ENCODE measurements around the gene MESD. TPM values are rescaled to one million over a fixed set of nuclear protein-coding genes. Genes with fewer than 3 reads are reported as not detected.

The MESD gene
- total and polyA plus RNA-seq, 9 of the 15 experiments (the other 6 are each of a cell fraction or from before 2014, with no cell fraction given): 11.3 to 39.7 (median 22.8) TPM

- POLR2A ChIA-PET: no interaction called here
- H3K36me3 ChIP-seq (ENCODE audit: control insufficient read depth, insufficient read depth, low read length): peaks cover 16% of the 10 kb centered on the region; the same call in 2 of the 3 replicates
- peaks cover 10% of the 10 kb centered on the region; the same call in 1 of the 2 replicates for H4K20me1 ChIP-seq (replicated peaks; ENCODE audit: control insufficient read depth, insufficient read depth, low read length)
- no TSS peak for BruUV-seq (replicated peaks)
- H2AFZ ChIP-seq (ENCODE audit: low read depth, low read length): no peak overlapping the region
- no peaks in the 10 kb centered on the region for H3K9me3 ChIP-seq (replicated peaks; ENCODE audit: control insufficient read depth, insufficient read depth, low read depth, low read length)
- CTCF ChIA-PET (ENCODE audit: low intra/inter-chr PET ratio): interaction anchor here (1.3 to 1.7 kb wide), 3 partner anchors 191 to 551 kb away, joined by 4 to 12 read pairs (median 5); no protein-coding TSS in a partner anchor
- ATAC-seq: no peak
- in situ Hi-C loops (cut with MboI) (no loop called here), intact Hi-C loops (cut with micrococcal nuclease) (no loop called here)
- no peak overlapping the region for H3K27ac ChIP-seq (ENCODE audit: extremely low read depth, low read depth, low read length)
- no peak for DNase-seq (ENCODE audit: extremely low read depth in 1 of 4, low spot score in 3 of 4)
- peaks cover 4% of the 10 kb centered on the region; the same call in 1 of the 3 replicates for H3K79me2 ChIP-seq (ENCODE audit: control insufficient read depth, insufficient read depth, low read length)
- no peak overlapping the region; a peak in 1 of 4 replicates for H3K9ac ChIP-seq (ENCODE audit: insufficient read depth in 1 of 2, low read depth in 2 of 2, low read length in 2 of 2)
- no peaks in the 10 kb centered on the region for H3K27me3 ChIP-seq (ENCODE audit: control insufficient read depth in 2 of 2, insufficient read depth in 2 of 2, low read length in 2 of 2)
- H3K4me2 ChIP-seq (ENCODE audit: insufficient read depth, low read length): no peak overlapping the region
- no peaks in the 10 kb centered on the region for H3K4me1 ChIP-seq (replicated peaks in 1 of 2; ENCODE audit: control insufficient read depth in 2 of 2, insufficient read depth in 2 of 2, low read length in 2 of 2)
- H3K4me3 ChIP-seq: no peak overlapping the region
- 81% methylated on average over 7 of the region's 7 CpGs for WGBS (ENCODE audit: insufficient coverage, low coverage, missing lambda C conversion rate)
- H3K9me1 ChIP-seq (ENCODE audit: control insufficient read depth, insufficient read depth, low read length): no peaks in the 10 kb centered on the region
- FAIRE-seq: no peak
- TF ChIP-seq MIER1 (IDR thresholded peaks at IDR 0.05; ENCODE audit: low read depth) (no peak), HNRNPLL (IDR thresholded peaks at IDR 0.05; ENCODE audit: low read depth, low read length, poor library complexity, severe bottlenecking) (no peak), ZBTB1 (CRISPR knock-in tag; IDR thresholded peaks at IDR 0.05; ENCODE audit: borderline replicate concordance, low read depth) (no peak), TRIM25 (IDR thresholded peaks at IDR 0.05; ENCODE audit: borderline replicate concordance) (no peak), SIRT6 (IDR thresholded peaks at IDR 0.05; ENCODE audit: low read depth, low read length) (no peak), ZNF76 (CRISPR knock-in tag; IDR thresholded peaks at IDR 0.05; ENCODE audit: borderline replicate concordance) (no peak), E2F6 (IDR thresholded peaks at IDR 0.05; ENCODE audit: borderline replicate concordance in 1 of 2, extremely low read depth in 1 of 2, insufficient read depth in 1 of 2, insufficient read length in 1 of 2, low read depth in 1 of 2, low read length in 1 of 2, poor library complexity in 1 of 2, severe bottlenecking in 1 of 2) (no peak), ATF2 (CRISPR knock-in tag; IDR thresholded peaks at IDR 0.05) (no peak), TOE1 (IDR thresholded peaks at IDR 0.05; ENCODE audit: borderline replicate concordance) (no peak), TOE1 (CRISPR knock-in tag; IDR thresholded peaks at IDR 0.05; ENCODE audit: borderline replicate concordance, low read depth) (no peak), HMBOX1 (IDR thresholded peaks at IDR 0.05) (no peak), ZFP1 (CRISPR knock-in tag; IDR thresholded peaks at IDR 0.05) (no peak), XRCC3 (IDR thresholded peaks at IDR 0.05) (no peak), PPARD (CRISPR knock-in tag; IDR thresholded peaks at IDR 0.05) (no peak), VEZF1 (CRISPR knock-in tag; IDR thresholded peaks at IDR 0.05) (no peak)
These were observed 20.3 kb downstream of the MESD start for GRCh38 chr15:80969316-80969715.
